ENCODE measurements around the gene DLL3.

DNA sequence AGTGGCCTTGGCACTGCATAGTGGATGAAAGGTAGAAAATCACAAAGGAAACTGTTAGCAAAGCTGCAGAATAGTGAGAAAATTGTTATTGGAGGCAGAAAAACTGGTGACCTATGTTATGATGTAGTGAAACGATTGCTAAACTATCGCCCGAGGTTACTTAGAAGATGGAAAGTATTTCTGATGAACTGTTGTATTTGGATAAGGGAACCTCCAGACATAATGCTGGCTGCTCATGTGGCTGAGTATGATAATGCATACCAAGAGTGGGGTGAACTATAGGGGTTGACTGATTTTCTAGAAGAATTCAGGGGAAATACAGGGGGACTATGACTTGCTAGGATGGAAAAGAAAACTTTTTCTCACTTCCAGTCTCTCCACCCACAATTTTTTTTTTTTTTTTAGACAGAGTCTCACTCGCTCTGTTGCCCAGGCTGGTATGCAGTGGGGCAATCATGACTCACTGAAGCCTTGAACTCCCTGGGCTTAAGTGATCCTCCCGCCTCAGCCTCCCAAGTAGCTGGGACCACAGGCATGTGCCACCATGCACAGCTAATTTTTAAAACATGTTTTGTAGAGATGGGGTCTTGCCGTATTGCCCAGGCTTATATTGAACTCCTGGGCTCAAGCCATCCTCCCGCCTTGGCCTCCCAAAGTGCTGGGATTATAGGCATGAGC lies 45.6 kb downstream of the DLL3 start:
- TF ChIP-seq, protein P1, sequence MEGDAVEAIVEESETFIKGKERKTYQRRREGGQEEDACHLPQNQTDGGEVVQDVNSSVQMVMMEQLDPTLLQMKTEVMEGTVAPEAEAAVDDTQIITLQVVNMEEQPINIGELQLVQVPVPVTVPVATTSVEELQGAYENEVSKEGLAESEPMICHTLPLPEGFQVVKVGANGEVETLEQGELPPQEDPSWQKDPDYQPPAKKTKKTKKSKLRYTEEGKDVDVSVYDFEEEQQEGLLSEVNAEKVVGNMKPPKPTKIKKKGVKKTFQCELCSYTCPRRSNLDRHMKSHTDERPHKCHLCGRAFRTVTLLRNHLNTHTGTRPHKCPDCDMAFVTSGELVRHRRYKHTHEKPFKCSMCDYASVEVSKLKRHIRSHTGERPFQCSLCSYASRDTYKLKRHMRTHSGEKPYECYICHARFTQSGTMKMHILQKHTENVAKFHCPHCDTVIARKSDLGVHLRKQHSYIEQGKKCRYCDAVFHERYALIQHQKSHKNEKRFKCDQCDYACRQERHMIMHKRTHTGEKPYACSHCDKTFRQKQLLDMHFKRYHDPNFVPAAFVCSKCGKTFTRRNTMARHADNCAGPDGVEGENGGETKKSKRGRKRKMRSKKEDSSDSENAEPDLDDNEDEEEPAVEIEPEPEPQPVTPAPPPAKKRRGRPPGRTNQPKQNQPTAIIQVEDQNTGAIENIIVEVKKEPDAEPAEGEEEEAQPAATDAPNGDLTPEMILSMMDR (IDR thresholded peaks at IDR 0.05; ENCODE audit: insufficient read depth, low read length, poor library complexity, severe bottlenecking) = no peak
- TF ChIP-seq EZH2phosphoT487 (conservative IDR thresholded peaks at IDR 0.05; ENCODE audit: low read length) = no peak

Data from SU-DHL-6 (cell line).